Stimulated activated naive CD8-positive, alpha-beta T cell treated with anti-CD3 and anti-CD28 coated beads, Interleukin-15, Interleukin-2, amounts not matched to agents 100 U/mL and 50 U/mL, for 24 hours (primary cell): Measurements from ENCODE around the gene NIM1K.
"Not testable (repeated sequence)": the region's sequence is repeated elsewhere in the genome, so short reads cannot be mapped to it uniquely, and the experiment has no call there.

Experiments used
- ATAC-seq: fragments of 150-1000 bp; cut with Tn5 transposase; one replicate; pipeline ENCODE4 v1.10.0; 2021
- DNase-seq: peaks from one replicate; pipeline ENCODE4 v3.0.0; 2021

The NIM1K gene

DNA sequence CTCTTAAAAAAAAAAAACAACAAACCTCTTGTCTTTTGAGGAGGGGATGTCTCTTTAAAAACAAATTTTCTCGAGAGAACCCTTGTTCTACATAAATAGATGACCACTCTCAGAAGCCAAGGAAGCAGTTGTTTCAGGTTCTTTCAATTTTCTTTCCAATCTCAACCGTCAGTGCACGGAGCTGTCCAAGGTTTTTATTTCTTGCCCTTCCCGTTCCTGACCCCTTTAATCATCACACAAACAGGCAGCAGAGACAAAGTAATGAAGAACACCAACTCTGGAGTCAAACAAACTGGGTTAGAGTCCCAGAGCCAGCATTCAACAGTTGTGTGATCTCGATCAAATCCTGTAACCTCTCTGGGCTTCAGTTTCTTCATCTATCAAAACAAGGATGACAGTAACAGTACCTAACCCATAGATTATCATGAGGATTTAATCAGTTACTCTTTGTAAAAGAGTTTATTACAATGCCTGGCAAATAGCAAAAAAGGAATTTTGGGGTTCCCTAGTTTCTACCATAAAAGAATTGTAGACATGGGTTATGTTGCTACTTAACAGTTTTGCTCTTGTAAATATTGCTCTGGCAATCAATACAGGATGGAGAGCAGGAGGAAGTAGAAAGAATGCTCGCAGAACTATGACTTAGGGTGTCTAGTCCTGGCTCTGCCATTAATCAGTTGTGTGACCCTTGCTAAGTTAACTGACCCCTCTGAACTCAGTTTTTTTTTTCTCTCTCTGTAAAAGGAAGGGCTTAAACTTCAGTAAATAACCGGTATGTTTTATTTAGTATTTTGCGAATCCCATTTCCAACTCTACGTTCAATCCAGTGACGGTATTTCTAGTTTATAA lies 1.0 kb upstream of the NIM1K start:
- no peak for ATAC-seq
- DNase-seq = no peak

DNA sequence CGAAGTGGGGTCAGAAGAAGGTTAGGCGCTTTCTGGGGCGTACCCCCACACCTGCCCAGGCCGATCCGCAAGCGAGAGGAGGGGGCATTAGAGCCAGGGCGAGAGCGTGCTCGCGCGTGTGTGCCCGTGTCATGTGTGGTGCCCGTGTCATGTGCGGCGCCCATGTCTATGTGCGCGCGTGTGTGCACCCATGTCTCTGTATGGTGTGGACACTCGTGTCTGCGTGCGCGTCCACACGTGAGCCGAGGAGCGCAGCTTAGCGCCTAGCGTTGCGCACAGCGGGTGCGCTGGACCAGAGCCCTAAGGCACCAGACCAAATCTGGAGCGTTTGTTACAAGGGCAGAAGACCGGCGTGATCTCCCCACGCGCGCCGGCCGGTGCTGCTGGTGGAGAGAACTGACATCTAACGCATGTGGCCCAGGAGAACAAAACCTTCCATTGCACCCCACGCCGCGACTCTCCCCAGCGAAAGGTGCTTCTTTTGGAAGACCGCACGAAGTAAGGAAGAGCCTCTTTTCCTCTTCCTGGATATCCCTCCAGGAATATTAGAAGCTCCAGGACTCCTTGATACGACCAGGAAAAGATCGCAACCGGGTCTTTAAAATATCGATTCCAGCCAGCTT lies 644 bp downstream of the NIM1K start:
- DNase-seq = peak; percentile 42
- peak; percentile 25 for ATAC-seq

GRCh38 chr5:43193181-43193893 lies 1.3 kb downstream of the NIM1K start:
- ATAC-seq (peak; percentile 83), DNase-seq (peak; percentile 32)

- ATAC-seq (no peak), DNase-seq (no peak)
Observed at GRCh38 chr5:43193894-43194265, 1.9 kb downstream of the NIM1K start.

DNA sequence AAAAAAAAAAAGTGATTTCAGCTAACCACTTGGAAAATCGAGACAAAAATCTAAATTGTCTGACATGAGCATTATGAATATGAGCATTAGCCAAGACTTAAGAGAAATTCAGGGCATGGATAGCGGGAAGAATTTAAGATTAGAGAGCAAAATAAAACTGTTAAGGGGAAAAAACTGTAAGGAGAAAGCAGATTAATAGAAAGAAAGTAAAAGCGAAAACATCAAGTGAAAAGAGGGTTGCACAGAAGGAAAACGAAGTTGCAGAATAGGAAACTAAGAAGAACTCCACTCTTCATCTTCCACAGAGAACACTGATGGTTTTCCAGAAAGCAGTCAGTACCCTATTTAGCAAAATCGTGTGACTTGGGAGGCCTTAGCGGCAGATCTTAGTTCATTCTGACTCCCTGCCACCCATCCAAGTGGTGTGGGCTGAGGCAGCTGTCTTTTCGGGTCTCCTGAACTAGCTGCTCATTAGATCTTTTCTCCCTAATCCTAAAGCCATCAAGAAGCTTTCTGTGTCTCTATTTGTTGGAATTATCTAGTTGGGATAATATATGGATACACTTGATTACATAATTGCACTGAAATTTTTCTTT lies 3.7 kb downstream of the NIM1K start:
- ATAC-seq (no peak), DNase-seq (no peak)

GRCh38 chr5:43197535-43197934 lies 5.5 kb downstream of the NIM1K start:
- DNase-seq (no peak), ATAC-seq (no peak)

- ATAC-seq, DNase-seq: not testable (repeated sequence)
Observed at GRCh38 chr5:43201442-43201841, 9.4 kb downstream of the NIM1K start.

- ATAC-seq (no peak), DNase-seq (no peak)
Observed at GRCh38 chr5:43202380-43202779, 10.4 kb downstream of the NIM1K start.

- DNase-seq (no peak), ATAC-seq (no peak)
Observed at GRCh38 chr5:43203373-43203772, 11.3 kb downstream of the NIM1K start.

DNA sequence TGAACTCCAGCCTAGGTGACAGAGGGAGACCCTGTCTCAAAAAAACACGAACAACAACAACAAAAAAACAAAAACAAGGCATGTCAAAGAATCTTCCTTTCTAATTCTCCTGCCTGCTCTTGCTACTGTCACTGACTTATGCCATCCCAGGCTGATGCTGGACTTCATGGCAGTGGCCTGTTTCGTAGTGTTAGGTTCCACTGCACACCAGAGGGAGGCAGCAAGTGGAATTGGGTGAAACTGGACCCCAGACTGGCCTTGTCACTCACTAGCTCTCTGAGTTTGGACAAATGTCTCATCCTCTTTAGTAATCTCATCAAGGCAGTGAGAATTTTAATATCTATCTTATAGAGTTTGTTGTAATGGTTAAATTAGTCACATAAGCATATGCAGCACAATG lies 12.9 kb downstream of the NIM1K start:
- DNase-seq = no peak
- no peak for ATAC-seq

- no peak for ATAC-seq
- no peak for DNase-seq
Observed at GRCh38 chr5:43207601-43208000, 15.6 kb downstream of the NIM1K start.

GRCh38 chr5:43208658-43209057 lies 16.6 kb downstream of the NIM1K start:
- DNase-seq (no peak), ATAC-seq (no peak)

- no peak for DNase-seq
Observed at GRCh38 chr5:43209060-43209459, 17.0 kb downstream of the NIM1K start.

GRCh38 chr5:43209833-43210232 lies 17.8 kb downstream of the NIM1K start:
- DNase-seq (no peak), ATAC-seq (no peak)

More at GRCh38 chr5:43209060-43209459, 17.0 kb downstream of the NIM1K start:
- ATAC-seq = no peak

DNA sequence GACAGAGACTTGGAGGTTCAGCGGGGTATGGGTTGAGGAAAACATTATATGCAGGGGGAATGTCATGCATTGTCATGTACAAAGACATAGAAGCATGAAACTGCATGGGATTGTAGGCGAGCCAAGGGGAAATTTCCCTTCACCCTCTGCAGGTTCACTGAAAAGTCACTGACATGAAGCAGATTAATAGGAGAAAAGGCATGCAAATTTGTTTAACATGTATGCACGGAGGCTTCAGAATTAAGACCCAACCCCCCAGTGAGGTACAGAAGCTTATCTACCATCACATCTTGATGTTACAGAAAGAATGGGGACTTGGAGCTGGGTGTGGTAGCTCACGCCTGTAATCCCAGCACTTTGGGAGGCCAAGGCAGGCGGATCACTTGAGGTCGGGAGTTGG lies 18.5 kb downstream of the NIM1K start:
- ATAC-seq (no peak), DNase-seq (no peak)

GRCh38 chr5:43213951-43214350 lies 21.9 kb downstream of the NIM1K start:
- ATAC-seq = no peak

GRCh38 chr5:43215073-43215631 lies 23.1 kb downstream of the NIM1K start:
- DNase-seq = no peak
- no peak for ATAC-seq

More at GRCh38 chr5:43213951-43214350, 21.9 kb downstream of the NIM1K start:
- no peak for DNase-seq

GRCh38 chr5:43216941-43217340 lies 24.9 kb downstream of the NIM1K start:
- ATAC-seq (no peak), DNase-seq (no peak)

DNA sequence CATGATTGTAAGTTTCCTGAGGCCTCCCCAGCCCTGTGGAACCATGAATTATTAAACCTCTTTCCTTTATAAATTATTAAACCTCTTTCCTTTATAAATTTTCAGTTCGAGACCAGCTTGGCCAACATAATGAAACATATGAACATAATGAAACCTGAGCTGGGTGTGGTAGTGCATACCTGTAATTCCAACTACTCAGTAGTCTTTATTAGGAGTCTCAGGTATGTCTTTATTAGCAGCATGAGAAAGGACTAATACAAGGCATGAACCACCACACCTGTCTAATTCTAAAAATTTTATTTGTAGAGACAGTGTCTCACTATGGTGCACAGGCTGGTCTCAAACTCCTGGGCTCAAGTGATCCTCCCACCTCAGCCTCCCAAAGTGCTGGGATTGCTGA lies 27.1 kb downstream of the NIM1K start:
- no peak for DNase-seq
- ATAC-seq = no peak

DNA sequence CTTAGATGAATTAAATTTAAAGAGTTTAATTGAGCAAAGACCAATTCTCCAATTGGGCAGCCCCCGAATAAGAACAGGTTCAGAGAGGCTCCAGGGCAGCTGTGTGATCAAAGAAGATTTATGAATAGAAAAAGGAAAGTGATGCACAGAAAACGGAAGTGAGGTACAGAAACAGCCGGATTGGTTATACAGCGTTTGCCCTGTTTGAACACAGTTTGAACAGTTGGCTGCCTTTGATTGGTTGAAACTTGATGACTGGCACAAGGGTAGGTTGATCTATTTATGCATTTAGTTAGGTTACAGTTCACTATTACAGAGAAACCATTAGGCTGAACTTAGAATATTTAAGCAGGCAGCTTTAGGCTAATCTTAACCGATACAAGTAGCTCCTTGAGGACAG lies 29.5 kb downstream of the NIM1K start:
- no peak for DNase-seq
- no peak for ATAC-seq

GRCh38 chr5:43225649-43226245 lies 33.7 kb downstream of the NIM1K start:
- no peak for DNase-seq
- no peak for ATAC-seq

DNA sequence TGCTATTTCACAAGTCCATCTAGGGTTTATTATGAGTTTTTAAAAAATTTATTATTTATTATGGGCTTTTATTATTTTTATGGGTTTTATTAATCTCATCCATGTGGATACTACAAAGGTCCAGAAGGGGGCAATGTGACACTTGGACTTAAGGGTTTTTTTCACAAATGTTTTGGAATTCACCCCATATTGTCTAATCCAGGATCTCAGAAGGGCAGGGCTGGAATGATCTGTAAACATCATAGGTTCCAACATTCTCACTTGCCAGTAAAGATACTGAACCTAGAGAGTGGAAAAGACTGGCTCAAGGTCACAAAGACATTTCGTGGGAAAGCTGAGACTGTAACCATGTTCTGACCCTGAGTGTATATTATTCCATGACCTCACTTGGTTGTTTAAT lies 35.6 kb downstream of the NIM1K start:
- no peak for DNase-seq
- ATAC-seq = peak; percentile 36
